Activated CD4-positive, alpha-beta T cell treated with anti-CD3 and anti-CD28 coated beads for 24 hours (primary cell): ENCODE results near the gene CHRDL1.
"Not testable (repeated sequence)": the region's sequence is repeated elsewhere in the genome, so short reads cannot be mapped to it uniquely, and the experiment has no call there.

Source experiments
- DNase-seq, 2 donors: peaks; one replicate each; pipeline ENCODE4 v3.0.0-alpha.2; 2020; ENCODE audit warnings: low read depth in 2 of 2

Gene CHRDL1, protein sequence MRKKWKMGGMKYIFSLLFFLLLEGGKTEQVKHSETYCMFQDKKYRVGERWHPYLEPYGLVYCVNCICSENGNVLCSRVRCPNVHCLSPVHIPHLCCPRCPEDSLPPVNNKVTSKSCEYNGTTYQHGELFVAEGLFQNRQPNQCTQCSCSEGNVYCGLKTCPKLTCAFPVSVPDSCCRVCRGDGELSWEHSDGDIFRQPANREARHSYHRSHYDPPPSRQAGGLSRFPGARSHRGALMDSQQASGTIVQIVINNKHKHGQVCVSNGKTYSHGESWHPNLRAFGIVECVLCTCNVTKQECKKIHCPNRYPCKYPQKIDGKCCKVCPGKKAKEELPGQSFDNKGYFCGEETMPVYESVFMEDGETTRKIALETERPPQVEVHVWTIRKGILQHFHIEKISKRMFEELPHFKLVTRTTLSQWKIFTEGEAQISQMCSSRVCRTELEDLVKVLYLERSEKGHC

GRCh38 chrX:110795645-110796406, at the start of gene CHRDL1:
CHRDL1 (minus strand) TSS chrX:110795817; CDS start chrX:110792181, 3,636 bp downstream.
- no peak for DNase-seq

- DNase-seq: no peak
Observed at GRCh38 chrX:110836982-110837381, 41.4 kb upstream of the CHRDL1 start.

GRCh38 chrX:110836451-110836850, 40.8 kb upstream of the CHRDL1 start:
- DNase-seq: no peak

GRCh38 chrX:110836001-110836400, 40.4 kb upstream of the CHRDL1 start:
- DNase-seq: no peak

DNA sequence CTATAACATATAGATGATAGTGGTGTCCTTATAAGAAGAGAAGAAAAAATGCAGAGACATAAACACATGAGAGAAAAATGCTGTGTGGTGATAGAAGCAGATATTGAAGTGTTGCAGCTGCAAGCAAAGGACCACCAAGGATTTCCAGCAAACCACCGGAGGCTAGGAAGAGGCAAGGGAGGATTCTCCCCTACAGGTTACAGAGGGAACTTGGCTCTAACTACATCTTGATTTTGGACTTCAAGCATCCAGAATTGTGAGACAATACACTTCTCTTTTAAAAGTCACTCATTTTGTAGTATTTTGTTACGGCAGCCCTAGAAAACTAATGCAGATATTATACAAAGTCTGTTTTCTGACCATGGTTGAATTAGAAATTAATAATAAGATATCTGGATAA, 30.4 kb upstream of the CHRDL1 start:
- DNase-seq: no peak

- DNase-seq: not testable (repeated sequence)
Observed at GRCh38 chrX:110816543-110816942, 20.9 kb upstream of the CHRDL1 start.

DNA sequence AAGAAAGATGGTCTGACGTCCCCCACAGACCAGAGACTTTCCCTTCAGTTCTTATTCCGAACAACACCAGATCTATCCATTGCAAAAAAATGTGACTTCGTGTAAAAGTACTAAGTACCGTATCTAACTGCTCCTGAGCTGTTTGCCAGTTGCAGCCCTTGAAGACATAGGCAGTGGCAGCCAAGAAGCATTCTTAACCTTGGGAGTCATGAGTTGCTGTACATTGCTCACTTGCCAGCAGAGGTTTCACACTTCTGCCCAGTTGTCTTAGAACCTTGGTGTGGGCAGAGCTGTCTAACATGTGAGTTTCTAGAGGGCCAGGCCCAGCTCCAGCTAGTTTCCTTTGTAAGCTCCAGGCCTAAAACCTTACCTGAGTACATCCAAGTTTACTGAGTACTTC, 10.5 kb upstream of the CHRDL1 start:
- no peak for DNase-seq

- DNase-seq: no peak
Observed at GRCh38 chrX:110805303-110805702, 9.7 kb upstream of the CHRDL1 start.

DNA sequence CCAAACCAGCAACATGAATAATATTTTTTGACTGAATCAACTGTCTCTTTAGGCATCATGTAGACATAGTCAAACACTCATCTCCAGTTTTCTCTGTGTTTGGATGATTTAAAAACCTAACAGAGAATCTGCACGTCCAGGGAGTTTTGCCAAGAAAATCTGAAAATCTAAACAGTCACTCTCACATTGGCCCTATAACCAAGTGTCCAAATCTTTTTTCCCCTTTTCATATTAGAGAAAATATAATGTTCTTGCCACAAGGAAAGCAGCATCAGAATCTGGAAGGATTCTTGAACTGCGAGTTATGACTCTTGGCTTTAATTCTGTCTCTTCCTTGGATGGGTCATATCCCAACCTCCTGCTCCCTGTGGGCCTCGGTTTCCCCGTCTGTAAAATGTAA, 8.8 kb upstream of the CHRDL1 start:
- DNase-seq: no peak

DNA sequence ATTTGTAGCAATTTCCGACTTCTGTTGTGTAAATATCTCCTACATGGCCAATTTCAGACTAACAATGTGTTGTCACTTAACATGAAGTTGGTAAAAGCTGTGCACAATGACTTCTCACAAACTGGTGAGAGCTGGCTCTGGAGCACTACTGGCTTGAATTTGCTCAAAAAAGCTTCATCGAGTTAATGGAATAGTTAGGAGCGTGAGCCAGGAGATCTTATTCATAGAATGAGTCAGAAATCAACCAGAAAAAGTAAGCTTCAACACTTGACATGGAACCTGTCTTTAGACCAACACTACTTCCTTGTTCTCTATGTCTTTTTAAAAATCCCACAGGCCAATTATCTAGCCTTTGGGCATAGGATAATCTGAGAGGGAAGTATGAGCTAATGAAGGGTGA, 7.9 kb upstream of the CHRDL1 start:
- no peak for DNase-seq

GRCh38 chrX:110796407-110796697, 735 bp upstream of the CHRDL1 start:
- DNase-seq: no peak

DNA sequence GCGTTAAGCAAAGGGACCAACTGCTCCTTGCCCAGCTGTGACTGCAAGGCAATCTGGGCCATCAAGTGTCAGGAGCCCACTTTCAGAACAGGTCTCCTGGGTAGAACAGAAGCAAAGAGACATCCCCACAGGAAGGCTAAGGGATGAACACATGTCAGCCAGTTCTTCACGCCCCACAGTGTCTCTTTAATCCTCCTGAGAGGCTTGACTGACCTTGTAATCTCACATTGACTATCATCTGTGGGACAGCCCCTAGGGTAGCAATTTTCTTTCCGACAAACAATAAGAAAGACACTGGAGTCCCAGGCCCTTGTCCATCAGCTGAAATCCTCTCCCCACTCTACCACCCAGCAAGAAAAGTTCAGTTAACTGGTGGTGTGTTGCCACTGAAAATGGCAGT, 1.0 kb downstream of the CHRDL1 start:
- DNase-seq: no peak

GRCh38 chrX:110791071-110791470, 4.5 kb downstream of the CHRDL1 start:
- DNase-seq: no peak

DNA sequence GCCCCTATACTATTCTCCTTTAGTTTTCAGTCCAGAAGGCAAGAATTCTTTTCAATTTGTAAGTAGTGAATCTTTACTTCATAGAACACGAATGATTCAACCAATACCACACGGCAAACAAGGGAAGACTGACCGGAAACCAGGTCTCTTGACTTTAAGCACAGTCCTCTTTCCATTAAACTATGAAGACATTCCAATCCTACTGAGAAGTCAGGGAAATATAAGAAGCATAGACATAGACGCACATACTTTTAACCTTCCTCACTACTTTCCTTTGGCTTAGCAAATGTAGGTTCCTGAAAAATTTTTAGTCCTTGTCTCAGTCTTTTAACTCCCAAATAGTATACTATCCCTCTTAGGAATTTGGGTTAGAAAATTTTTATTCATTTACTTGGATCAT, 9.1 kb downstream of the CHRDL1 start:
- DNase-seq: no peak

GRCh38 chrX:110759785-110760184, 35.8 kb downstream of the CHRDL1 start:
- no peak for DNase-seq

- no peak for DNase-seq
Observed at GRCh38 chrX:110758781-110759422, 36.7 kb downstream of the CHRDL1 start.

DNA sequence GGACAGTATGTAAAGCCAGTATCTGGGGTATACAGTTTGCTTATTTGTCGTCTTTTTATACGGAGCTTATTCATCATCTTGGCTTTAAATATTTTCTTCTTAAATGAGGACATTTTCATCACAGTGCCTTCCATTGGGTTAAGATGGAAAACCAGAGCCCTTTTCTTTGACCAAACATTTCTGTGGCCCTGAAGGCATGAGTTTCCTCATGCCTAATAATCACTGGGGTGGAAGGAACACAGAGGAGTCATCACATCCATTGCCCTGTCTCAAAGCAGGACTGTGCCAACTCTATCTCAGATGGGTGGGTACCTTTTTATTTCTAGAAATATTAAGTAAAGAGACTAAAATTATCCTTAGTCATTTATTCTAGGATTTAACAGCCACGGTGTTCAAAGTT, 40.0 kb downstream of the CHRDL1 start:
- DNase-seq: no peak

GRCh38 chrX:110755061-110755460, 40.6 kb downstream of the CHRDL1 start:
- DNase-seq: no peak

DNA sequence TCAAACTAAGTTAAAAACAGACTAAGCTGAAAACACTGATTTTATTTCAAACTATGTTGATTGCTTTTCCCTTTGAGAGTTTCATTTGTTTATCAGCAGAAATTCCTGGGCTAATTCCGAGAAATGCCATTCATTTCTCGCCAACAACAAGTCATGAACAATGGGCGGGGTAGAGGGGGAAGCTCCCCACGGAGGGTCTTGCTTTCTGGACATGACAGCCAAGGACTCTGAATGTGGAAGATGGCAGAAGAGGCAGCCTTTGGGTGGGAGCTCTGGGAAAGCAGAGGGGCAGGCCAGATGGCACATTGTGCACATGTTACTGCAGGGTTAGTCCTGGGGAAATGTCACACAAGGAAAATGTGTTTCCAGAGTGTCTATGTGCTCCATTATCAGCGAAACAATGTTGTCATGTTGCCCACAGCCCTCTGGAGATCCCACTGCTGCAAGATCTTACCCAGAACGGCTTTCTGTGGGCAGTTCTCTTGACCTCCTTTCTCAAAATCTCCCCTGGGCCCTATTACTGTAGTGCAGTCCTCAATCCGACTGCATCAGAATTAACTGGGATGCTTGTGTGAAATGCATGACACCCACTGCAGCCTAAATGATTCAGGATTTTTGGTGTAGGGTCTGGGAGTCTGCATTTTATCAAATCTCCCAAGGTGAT, 45.0 kb downstream of the CHRDL1 start:
- no peak for DNase-seq

DNA sequence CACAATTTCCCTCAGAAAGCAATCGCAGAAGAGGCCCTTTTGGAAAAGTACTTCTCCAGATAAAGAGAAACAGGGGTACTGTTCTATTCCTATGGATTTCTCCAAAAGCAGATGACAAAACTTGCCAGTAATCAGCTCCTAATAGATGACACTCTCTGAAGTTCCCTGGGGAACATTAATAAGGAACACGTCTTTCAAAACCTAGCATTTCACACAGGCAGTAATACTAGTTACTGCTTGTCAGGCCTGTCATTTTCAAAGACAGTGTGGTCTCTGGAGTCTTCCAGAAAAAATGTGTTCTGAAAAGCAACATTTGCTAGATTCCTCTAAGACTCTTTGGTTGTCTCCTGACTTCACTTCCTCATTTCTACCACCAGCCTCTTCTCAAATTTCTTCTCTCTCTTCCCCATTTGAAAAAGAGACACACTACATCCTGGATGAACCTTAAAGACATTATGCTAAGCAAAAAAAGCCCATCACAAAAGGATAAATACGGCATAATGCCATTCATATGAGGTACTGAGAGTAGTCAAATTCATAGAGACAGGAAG, 47.3 kb downstream of the CHRDL1 start:
- DNase-seq: no peak

DNA sequence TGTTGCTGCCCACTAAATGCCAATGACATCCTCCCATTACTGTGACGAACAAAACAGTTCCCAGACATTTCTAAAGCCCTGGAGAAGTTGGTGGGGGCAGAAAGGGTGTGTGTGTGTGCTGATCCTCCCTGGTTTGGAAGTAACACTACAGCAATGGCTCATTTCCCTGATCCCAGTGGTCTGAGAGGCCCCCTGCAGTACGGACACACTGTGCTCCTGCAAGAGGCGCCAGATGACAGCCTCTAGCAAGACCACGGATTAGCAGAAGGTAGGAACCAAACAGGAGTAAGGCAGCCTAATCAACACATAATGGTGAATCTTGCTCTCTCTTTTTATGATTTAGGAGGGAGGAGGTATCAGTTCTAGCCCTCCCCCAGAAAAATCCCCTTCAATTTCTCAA, 49.6 kb downstream of the CHRDL1 start:
- DNase-seq: no peak

GRCh38 chrX:110745288-110745687, 50.3 kb downstream of the CHRDL1 start:
- no peak for DNase-seq
